Hepatocyte (in vitro differentiated cells): ENCODE data around the gene RNF224. TPM values are rescaled to one million over a fixed set of nuclear protein-coding genes. Genes with fewer than 3 reads are reported as not detected.

Source experiments
- DNase-seq: peaks from one replicate; pipeline ENCODE4 v3.0.0-alpha.2; 2016; ENCODE audit warnings: low spot score
- H2AFZ ChIP-seq: fragments of 200-600 bp; sonication (generic); 2 replicates; pipeline ENCODE4 v1.6.0; 2016; ENCODE audit warnings: antibody characterized with exemption, mild to moderate bottlenecking
- H3K27ac ChIP-seq: fragments of 200-600 bp; sonication (generic); 2 replicates; pipeline ENCODE4 v1.5.1; 2016; ENCODE audit warnings: mild to moderate bottlenecking
- H3K27me3 ChIP-seq: fragments of 200-600 bp; sonication (generic); 2 replicates; pipeline ENCODE4 v1.6.1; 2016
- H3K36me3 ChIP-seq: fragments of 200-600 bp; sonication (generic); replicated peaks from 2 replicates; pipeline ENCODE4 v1.5.1; 2016; ENCODE audit warnings: low read depth; ENCODE audit not compliant: insufficient read depth
- H3K4me1 ChIP-seq: fragments of 200-600 bp; sonication (generic); 2 replicates; pipeline ENCODE4 v1.5.1; 2016; ENCODE audit warnings: mild to moderate bottlenecking, moderate library complexity; ENCODE audit not compliant: insufficient read depth
- H3K4me2 ChIP-seq: fragments of 200-600 bp; sonication (generic); 2 replicates; pipeline ENCODE4 v1.6.0; 2016
- H3K4me3 ChIP-seq: fragments of 200-600 bp; sonication (generic); 2 replicates; pipeline ENCODE4 v1.5.1; 2016; ENCODE audit warnings: mild to moderate bottlenecking
- H3K79me2 ChIP-seq: fragments of 200-600 bp; sonication (generic); 2 replicates; pipeline ENCODE4 v1.6.0; 2017; ENCODE audit warnings: mild to moderate bottlenecking
- H3K9me2 ChIP-seq: fragments of 200-600 bp; sonication (generic); replicated peaks from 2 replicates; pipeline ENCODE4 v1.6.0; 2017; ENCODE audit warnings: mild to moderate bottlenecking; ENCODE audit not compliant: insufficient read depth
- H3K9me3 ChIP-seq: fragments of 200-600 bp; sonication (generic); 2 replicates; pipeline ENCODE4 v1.5.1; 2016; ENCODE audit warnings: low read depth, mild to moderate bottlenecking
- H4K20me1 ChIP-seq: fragments of 200-600 bp; sonication (generic); 2 replicates; pipeline ENCODE4 v1.6.0; 2016; ENCODE audit warnings: mild to moderate bottlenecking; ENCODE audit not compliant: insufficient read depth, poor library complexity, severe bottlenecking
- CTCF ChIP-seq: fragments of 200-600 bp; sonication (generic); IDR thresholded peaks from 2 replicates; pipeline ENCODE4 v1.5.1; 2016; ENCODE audit warnings: antibody characterized with exemption, mild to moderate bottlenecking; ENCODE audit not compliant: poor library complexity
- EZH2 ChIP-seq: fragments of 200-600 bp; sonication (generic); IDR thresholded peaks from 2 replicates; pipeline ENCODE4 v1.6.1; 2016; ENCODE audit warnings: antibody characterized with exemption, mild to moderate bottlenecking, borderline replicate concordance
- EZH2phosphoT487 ChIP-seq: fragments of 200-600 bp; sonication (generic); IDR thresholded peaks from one replicate; pipeline ENCODE4 v1.6.1; 2018; ENCODE audit warnings: antibody characterized with exemption, mild to moderate bottlenecking, low read depth, moderate library complexity; ENCODE audit not compliant: unreplicated experiment, severe bottlenecking
- WGBS: methylation state at CpG from one replicate; pipeline ENCODE4 v1.1.6; 2016; ENCODE audit warnings: low lambda C conversion rate; ENCODE audit errors: missing lambda C conversion rate; 5-methylcytosine and 5-hydroxymethylcytosine counted together
- polyA plus RNA-seq: library from polyadenylated mRNA; unstranded; fragments of >200 nt; fragmentation: Nextera tagmentation; extraction: Ambion mirVana; gene quantifications from 2 replicates; pipeline ENCODE4 v1.2.1, GENCODE V29; 2016
- total RNA-seq: library from RNA; depleted of rRNA; stranded (reverse); fragments of >200 nt; gene quantifications from 2 replicates; pipeline ENCODE4 v1.2.3, GENCODE V29; 2014

RNF224 gene
- total RNA-seq = 0.68 and 1.4 TPM in 2 replicates
- 0.88 and 1.1 TPM in 2 replicates for polyA plus RNA-seq

GRCh38 chr9:137227054-137227852 is at the start of gene RNF224:
Gene RNF224 (plus strand): TSS chr9:137227502. CDS start chr9:137228336, 834 bp downstream.
- no peaks in the 10 kb centered on the region for H4K20me1 ChIP-seq
- no peaks in the 10 kb centered on the region for H3K79me2 ChIP-seq
- H3K27ac ChIP-seq = peak within 1 kb of the TSS; percentile 46
- H3K27me3 ChIP-seq = no peaks in the 10 kb centered on the region
- H3K4me1 ChIP-seq = peaks cover 56% of the 10 kb centered on the region
- H2AFZ ChIP-seq = no peak within 1 kb of the TSS
- TF ChIP-seq EZH2 = no peak
- TF ChIP-seq EZH2phosphoT487 = no peak
- TF ChIP-seq CTCF = peak; percentile 84
- DNase-seq = peak; percentile 90
- H3K4me2 ChIP-seq = peak within 1 kb of the TSS; percentile 65
- no peaks in the 10 kb centered on the region for H3K36me3 ChIP-seq
- H3K9me2 ChIP-seq = no peaks in the 10 kb centered on the region
- no peaks in the 10 kb centered on the region for H3K9me3 ChIP-seq
- WGBS = 50% methylated on average over 25 of the region's 25 CpGs
- H3K4me3 ChIP-seq = no peak within 1 kb of the TSS

- Histone ChIP-seq H4K20me1 (no peaks in the 10 kb centered on the region), H3K4me1 (no peaks in the 10 kb centered on the region), H3K4me3 (no peak overlapping the region), H3K4me2 (no peak overlapping the region), H3K9me3 (no peaks in the 10 kb centered on the region), H2AFZ (no peak overlapping the region), H3K27ac (no peak overlapping the region), H3K79me2 (no peaks in the 10 kb centered on the region), H3K36me3 (no peaks in the 10 kb centered on the region), H3K27me3 (no peaks in the 10 kb centered on the region), H3K9me2 (no peaks in the 10 kb centered on the region)
- WGBS = 98% methylated on average over 23 of the region's 23 CpGs
- no peak for DNase-seq
- TF ChIP-seq EZH2phosphoT487 (no peak), EZH2 (no peak), CTCF (no peak)
Observed at GRCh38 chr9:137178201-137178938, 48.9 kb upstream of the RNF224 start.

GRCh38 chr9:137178939-137179630 is 48.2 kb upstream of the RNF224 start:
- DNase-seq = no peak
- TF ChIP-seq CTCF (no peak), EZH2 (no peak), EZH2phosphoT487 (no peak)

More at GRCh38 chr9:137178939-137179630, 48.2 kb upstream of the RNF224 start:
- no peak overlapping the region for H3K4me2 ChIP-seq
- H3K4me3 ChIP-seq = no peak overlapping the region
- H3K9me3 ChIP-seq = no peaks in the 10 kb centered on the region
- no peak overlapping the region for H2AFZ ChIP-seq
- no peaks in the 10 kb centered on the region for H4K20me1 ChIP-seq
- H3K4me1 ChIP-seq = no peaks in the 10 kb centered on the region
- no peaks in the 10 kb centered on the region for H3K27me3 ChIP-seq
- 94% methylated on average over 18 of the region's 19 CpGs for WGBS
- no peaks in the 10 kb centered on the region for H3K9me2 ChIP-seq
- no peaks in the 10 kb centered on the region for H3K79me2 ChIP-seq
- no peak overlapping the region for H3K27ac ChIP-seq
- H3K36me3 ChIP-seq = no peaks in the 10 kb centered on the region
